Adrenal gland (tissue), 5 donors: ENCODE data around the gene NAP1L4.

ENCODE experiments used
- CTCF ChIP-seq, 6 experiments: fragments of 450-650 bp in 4 of 6; fragments of 200-600 bp in 2 of 6; sonication (generic) in 1 of 6; IDR thresholded peaks; 1 replicate in 5 of 6; 2 replicates in 1 of 6; pipeline versions ENCODE4 v1.5.1 to v1.8.0; 2016 to 2021; ENCODE audit warnings: antibody characterized with exemption in 6 of 6, mild to moderate bottlenecking in 2 of 6, moderate library complexity in 1 of 6
- POLR2A ChIP-seq, 2 donors: fragments of 450-650 bp; IDR thresholded peaks; one replicate each; pipeline ENCODE4 v1.6.1; 2017; ENCODE audit warnings: antibody characterized with exemption in 2 of 2, mild to moderate bottlenecking in 2 of 2, moderate library complexity in 1 of 2
- donor health status: DM: no; HTN: no; CAD: no.

- TF ChIP-seq CTCF (IDR thresholded peaks at IDR 0.05) (no peak), POLR2A (IDR thresholded peaks at IDR 0.05) (no peak)
Observed at GRCh38 chr11:2931771-2932738, 60.1 kb downstream of the NAP1L4 start.
